ENCODE results near the gene CNTN1. TPM values are rescaled to one million over a fixed set of nuclear protein-coding genes. Genes with fewer than 3 reads are reported as not detected.

Gene CNTN1
- polyA plus RNA-seq, 1 of the 3 experiments (the other 2 are of a cell fraction), result 0.13 TPM

DNA sequence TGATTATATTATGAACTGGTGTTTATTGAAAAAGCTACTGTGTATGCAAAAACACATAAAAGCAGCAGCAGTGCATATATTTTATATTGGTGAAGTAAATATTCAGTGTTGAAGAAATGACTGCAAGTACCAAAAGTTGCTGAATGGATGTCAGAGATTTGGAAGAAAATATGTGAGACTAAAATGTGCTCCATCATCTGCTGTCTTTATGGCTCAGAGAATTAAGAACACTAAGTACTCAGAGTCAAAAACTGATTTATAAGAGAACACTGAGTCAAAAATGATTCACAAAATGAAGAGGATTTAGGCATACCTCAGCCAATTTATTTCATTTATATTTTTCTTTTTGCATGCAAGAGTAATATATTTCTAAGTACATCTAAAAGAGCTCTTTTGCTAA is 409.6 kb downstream of the CNTN1 start:
- Histone ChIP-seq H3F3A (replicated peaks; ENCODE audit: insufficient read depth) (no peaks in the 10 kb centered on the region), H3K79me2 (ENCODE audit: insufficient read depth) (no peaks in the 10 kb centered on the region), H4K20me1 (ENCODE audit: insufficient read depth) (no peaks in the 10 kb centered on the region), H3K9me3 (no peaks in the 10 kb centered on the region), H3K4me3 (ENCODE audit: low read depth in 2 of 2, low read length in 1 of 2) (no peak overlapping the region), H3K27ac (ENCODE audit: low read depth in 2 of 2, low read length in 1 of 2) (no peak overlapping the region), H3K9ac (no peak overlapping the region), H2AFZ (ENCODE audit: low read depth) (no peak overlapping the region), H3K4me1 (ENCODE audit: control insufficient read depth in 1 of 2, insufficient read depth in 2 of 2, low read depth in 1 of 2, low read length in 1 of 2) (no peaks in the 10 kb centered on the region), H3K27me3 (ENCODE audit: insufficient read depth) (no peaks in the 10 kb centered on the region), H3K9me2 (no peaks in the 10 kb centered on the region), H3K4me2 (no peak overlapping the region), H3K36me3 (replicated peaks in 1 of 2; ENCODE audit: control insufficient read depth in 1 of 2, insufficient read depth in 2 of 2, low read length in 1 of 2) (no peaks in the 10 kb centered on the region)
- no peak for DNase-seq
- ChIA-PET POLR2A (no interaction called here), CTCF (no interaction called here)
- TF ChIP-seq IRF3 (IDR thresholded peaks at IDR 0.05; ENCODE audit: low read depth, low read length), result no peak
- no peak for TF ChIP-seq RXRA (IDR thresholded peaks at IDR 0.05; ENCODE audit: borderline replicate concordance, low read depth)
- no peak for TF ChIP-seq CHD2 (IDR thresholded peaks at IDR 0.05; ENCODE audit: low read length, partially characterized antibody)
- TF ChIP-seq RCOR1 (IDR thresholded peaks at IDR 0.05; ENCODE audit: low read length), result no peak
- TF ChIP-seq MEF2A (IDR thresholded peaks at IDR 0.05; ENCODE audit: borderline replicate concordance, low read depth), result no peak
- TF ChIP-seq FOXJ3 (CRISPR knock-in tag; IDR thresholded peaks at IDR 0.05), result no peak

DNA sequence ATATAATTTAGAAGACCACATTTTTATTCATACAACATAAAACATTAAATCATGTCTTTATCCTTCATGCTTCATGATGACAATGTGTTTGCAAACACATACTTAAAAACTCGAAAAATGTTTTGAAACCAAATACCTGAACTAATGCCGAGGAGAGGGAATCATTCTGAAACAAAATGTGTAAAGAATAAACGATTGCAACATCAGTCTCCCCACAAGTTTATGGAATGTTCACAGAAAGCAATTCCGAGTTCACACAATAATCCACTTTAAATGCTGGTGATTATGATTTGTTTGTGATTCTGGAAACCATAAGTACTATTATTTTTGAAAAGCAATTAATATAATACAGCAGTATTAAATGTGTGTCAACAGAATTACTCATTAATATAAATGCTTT is 411.4 kb downstream of the CNTN1 start:
- H3K27me3 ChIP-seq (ENCODE audit: insufficient read depth), result no peaks in the 10 kb centered on the region
- no peaks in the 10 kb centered on the region for H4K20me1 ChIP-seq (ENCODE audit: insufficient read depth)
- no peaks in the 10 kb centered on the region for H3K79me2 ChIP-seq (ENCODE audit: insufficient read depth)
- ChIA-PET CTCF (no interaction called here), POLR2A (no interaction called here)
- no peaks in the 10 kb centered on the region for H3K4me1 ChIP-seq (ENCODE audit: control insufficient read depth in 1 of 2, insufficient read depth in 2 of 2, low read depth in 1 of 2, low read length in 1 of 2)
- no peaks in the 10 kb centered on the region for H3K36me3 ChIP-seq (replicated peaks in 1 of 2; ENCODE audit: control insufficient read depth in 1 of 2, insufficient read depth in 2 of 2, low read length in 1 of 2)
- no peak overlapping the region for H3K9ac ChIP-seq
- H3K4me3 ChIP-seq (ENCODE audit: low read depth in 2 of 2, low read length in 1 of 2), result no peak overlapping the region
- whole genome bisulfite sequencing (ENCODE audit: low lambda C conversion rate), result 21% methylated on average over 4 of the region's 4 CpGs
- H3K27ac ChIP-seq (ENCODE audit: low read depth in 2 of 2, low read length in 1 of 2), result no peak overlapping the region
- no peak overlapping the region for H2AFZ ChIP-seq (ENCODE audit: low read depth)
- DNase-seq, result no peak
- H3K4me2 ChIP-seq, result no peak overlapping the region
- no peaks in the 10 kb centered on the region for H3K9me2 ChIP-seq
- H3F3A ChIP-seq (replicated peaks; ENCODE audit: insufficient read depth), result no peaks in the 10 kb centered on the region
- TF ChIP-seq RFX5 (IDR thresholded peaks at IDR 0.05; ENCODE audit: low read length), result no peak
- TF ChIP-seq, protein P1, sequence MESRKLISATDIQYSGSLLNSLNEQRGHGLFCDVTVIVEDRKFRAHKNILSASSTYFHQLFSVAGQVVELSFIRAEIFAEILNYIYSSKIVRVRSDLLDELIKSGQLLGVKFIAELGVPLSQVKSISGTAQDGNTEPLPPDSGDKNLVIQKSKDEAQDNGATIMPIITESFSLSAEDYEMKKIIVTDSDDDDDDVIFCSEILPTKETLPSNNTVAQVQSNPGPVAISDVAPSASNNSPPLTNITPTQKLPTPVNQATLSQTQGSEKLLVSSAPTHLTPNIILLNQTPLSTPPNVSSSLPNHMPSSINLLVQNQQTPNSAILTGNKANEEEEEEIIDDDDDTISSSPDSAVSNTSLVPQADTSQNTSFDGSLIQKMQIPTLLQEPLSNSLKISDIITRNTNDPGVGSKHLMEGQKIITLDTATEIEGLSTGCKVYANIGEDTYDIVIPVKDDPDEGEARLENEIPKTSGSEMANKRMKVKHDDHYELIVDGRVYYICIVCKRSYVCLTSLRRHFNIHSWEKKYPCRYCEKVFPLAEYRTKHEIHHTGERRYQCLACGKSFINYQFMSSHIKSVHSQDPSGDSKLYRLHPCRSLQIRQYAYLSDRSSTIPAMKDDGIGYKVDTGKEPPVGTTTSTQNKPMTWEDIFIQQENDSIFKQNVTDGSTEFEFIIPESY (IDR thresholded peaks at IDR 0.05; ENCODE audit: borderline replicate concordance, low read depth), result no peak
- no peak for TF ChIP-seq CTCF (IDR thresholded peaks at IDR 0.05)
- no peak for TF ChIP-seq ELF1 (IDR thresholded peaks at IDR 0.05)
- TF ChIP-seq, protein P2, sequence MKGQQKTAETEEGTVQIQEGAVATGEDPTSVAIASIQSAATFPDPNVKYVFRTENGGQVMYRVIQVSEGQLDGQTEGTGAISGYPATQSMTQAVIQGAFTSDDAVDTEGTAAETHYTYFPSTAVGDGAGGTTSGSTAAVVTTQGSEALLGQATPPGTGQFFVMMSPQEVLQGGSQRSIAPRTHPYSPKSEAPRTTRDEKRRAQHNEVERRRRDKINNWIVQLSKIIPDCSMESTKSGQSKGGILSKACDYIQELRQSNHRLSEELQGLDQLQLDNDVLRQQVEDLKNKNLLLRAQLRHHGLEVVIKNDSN (IDR thresholded peaks at IDR 0.05; ENCODE audit: borderline replicate concordance, low read depth), result no peak
- no peaks in the 10 kb centered on the region for H3K9me3 ChIP-seq
